Right lobe of liver (tissue), 6 donors: ENCODE measurements around the gene CCDC24. TPM values are rescaled to one million over a fixed set of nuclear protein-coding genes. Genes with fewer than 3 reads are reported as not detected.

Experiments used
- ATAC-seq, 4 donors: fragments of 200-7000 bp; cut with Tn5 transposase; one replicate each; pipeline ENCODE4 v1.9.1; 2020; ENCODE audit warnings: mild to moderate bottlenecking in 4 of 4, moderate library complexity in 4 of 4
- DNase-seq, 3 donors: peaks; one replicate each; pipeline ENCODE4 v3.0.0-alpha.2; 2020
- H3K27ac ChIP-seq, 3 donors: fragments of 200-600 bp; one replicate each; pipeline ENCODE4 v1.8.0; 2022
- H3K27me3 ChIP-seq, 2 donors: fragments of 200-600 bp; one replicate each; pipeline ENCODE4 v1.8.0; 2022
- H3K36me3 ChIP-seq, 4 donors: fragments of 200-600 bp; sonication (generic) in 1 of 4; one replicate each; pipeline versions ENCODE4 v1.5.1 to v1.8.0; 2017 to 2022; ENCODE audit warnings: control low read depth in 1 of 4
- H3K4me1 ChIP-seq, 4 donors: fragments of 200-600 bp; sonication (generic) in 1 of 4; one replicate each; pipeline versions ENCODE4 v1.5.1 to v1.8.0; 2017 to 2022; ENCODE audit warnings: control low read depth in 1 of 4
- H3K4me3 ChIP-seq, 3 donors: fragments of 200-600 bp; one replicate each; pipeline ENCODE4 v1.8.0; 2022
- H3K9me3 ChIP-seq, 4 donors: fragments of 200-600 bp; sonication (generic) in 1 of 4; one replicate each; pipeline versions ENCODE4 v1.5.1 to v1.8.0; 2017 to 2022; ENCODE audit warnings: control low read depth in 1 of 4
- CTCF ChIP-seq, 4 donors: fragments of 200-600 bp in 3 of 4; fragments of 450-650 bp in 1 of 4; IDR thresholded peaks; one replicate each; pipeline versions ENCODE4 v1.5.1 to v1.8.0; 2016 to 2022; ENCODE audit warnings: antibody characterized with exemption in 4 of 4, mild to moderate bottlenecking in 2 of 4
- POLR2A ChIP-seq: fragments of 450-650 bp; IDR thresholded peaks from one replicate; pipeline ENCODE4 v1.6.1; 2017; ENCODE audit warnings: antibody characterized with exemption, mild to moderate bottlenecking
- WGBS: methylation state at CpG from one replicate; pipeline ENCODE4 v1.1.6; 2018; ENCODE audit warnings: low coverage, low lambda C conversion rate; ENCODE audit not compliant: insufficient coverage; ENCODE audit errors: missing lambda C conversion rate; 5-methylcytosine and 5-hydroxymethylcytosine counted together
- intact Hi-C, 2 donors: fragments of 100-400 bp; cut with DNase I; formaldehyde crosslinking; loops; one replicate each; pipeline versions ENCODE4 v1.11.2 to v1.14.1; 2022
- total RNA-seq, 6 experiments: library from RNA; depleted of rRNA in 2 of 6; stranded (reverse); fragments of >200 nt in 2 of 6; fragmentation: NEBNext Ultra II Directional in 3 of 6; extraction: Animal tissue kit (Norgen Biotek cat#: 25700) in 3 of 6; gene quantifications; one replicate each; pipeline versions ENCODE4 v1.1.0 to v1.2.4, GENCODE V29; 2016 to 2023
- donor health status: DM: no; HTN: yes; CAD: no.
- donor health status: DM: no; HTN: no; CAD: no.
- donor health status: DM: no; HTN: no; CAD: no.
- donor health status: DM: no; HTN: yes; CAD: no.
- donor health status: DM: no; HTN: yes; CAD: no.

Gene CCDC24
- total RNA-seq, 6 experiments from 2014 or later: 2.2 to 8.4 (median 3.5) TPM

GRCh38 chr1:44008259-44008658 lies 16.9 kb downstream of the CCDC24 start:
- TF ChIP-seq CTCF (IDR thresholded peaks at IDR 0.05): no peak
- TF ChIP-seq POLR2A: no peak
- ATAC-seq (no peak), DNase-seq (no peak)
- no peaks in the 10 kb centered on the region for H3K4me1 ChIP-seq
- no peaks in the 10 kb centered on the region for H3K9me3 ChIP-seq
- H3K4me3 ChIP-seq: no peak overlapping the region
- H3K27me3 ChIP-seq: no peaks in the 10 kb centered on the region
- 85% methylated on average over 6 of the region's 12 CpGs for WGBS
- no peak overlapping the region for H3K27ac ChIP-seq
- no peaks in the 10 kb centered on the region for H3K36me3 ChIP-seq
- intact Hi-C loops: no loop called here

- DNase-seq (no peak), ATAC-seq (no peak)
- Histone ChIP-seq H3K27ac (no peak overlapping the region), H3K9me3 (no peaks in the 10 kb centered on the region), H3K27me3 (no peaks in the 10 kb centered on the region), H3K36me3 (no peaks in the 10 kb centered on the region), H3K4me1 (no peaks in the 10 kb centered on the region), H3K4me3 (no peak overlapping the region)
- no CpG with 5 or more reads among the region's 11 CpGs for WGBS
- no peak for TF ChIP-seq POLR2A
- TF ChIP-seq CTCF (IDR thresholded peaks at IDR 0.05): no peak
- intact Hi-C loops: no loop called here
These were observed 19.6 kb downstream of the CCDC24 start for GRCh38 chr1:44010935-44011471.

- no peaks in the 10 kb centered on the region for H3K4me1 ChIP-seq
- TF ChIP-seq POLR2A: no peak
- H3K9me3 ChIP-seq: no peaks in the 10 kb centered on the region
- ATAC-seq (no peak), DNase-seq (no peak)
- WGBS: 57% methylated on average over 1 of the region's 2 CpGs
- no peak overlapping the region for H3K27ac ChIP-seq
- intact Hi-C loops: no loop called here
- no peaks in the 10 kb centered on the region for H3K27me3 ChIP-seq
- H3K36me3 ChIP-seq: no peaks in the 10 kb centered on the region
- no peak overlapping the region for H3K4me3 ChIP-seq
These were observed 21.0 kb downstream of the CCDC24 start for GRCh38 chr1:44012404-44012803.

- Histone ChIP-seq H3K27ac (no peak overlapping the region), H3K36me3 (no peaks in the 10 kb centered on the region), H3K27me3 (no peaks in the 10 kb centered on the region), H3K4me1 (no peaks in the 10 kb centered on the region), H3K9me3 (no peaks in the 10 kb centered on the region), H3K4me3 (no peak overlapping the region)
- intact Hi-C loops: no loop called here
- 40% methylated on average over 1 of the region's 13 CpGs for WGBS
- no peak for ATAC-seq
- DNase-seq: no peak
- TF ChIP-seq POLR2A (no peak), CTCF (IDR thresholded peaks at IDR 0.05) (no peak)
These were observed 21.7 kb downstream of the CCDC24 start for GRCh38 chr1:44012941-44013609.

GRCh38 chr1:44013949-44014348 lies 22.6 kb downstream of the CCDC24 start:
- TF ChIP-seq POLR2A (no peak), CTCF (IDR thresholded peaks at IDR 0.05) (no peak)
- WGBS: 92% methylated on average over 5 of the region's 5 CpGs
- H3K4me1 ChIP-seq: no peaks in the 10 kb centered on the region
- H3K9me3 ChIP-seq: no peaks in the 10 kb centered on the region
- no peak for DNase-seq
- H3K4me3 ChIP-seq: no peak overlapping the region
- ATAC-seq: no peak
- no peaks in the 10 kb centered on the region for H3K36me3 ChIP-seq
- no peak overlapping the region for H3K27ac ChIP-seq
- intact Hi-C loops: no loop called here
- no peaks in the 10 kb centered on the region for H3K27me3 ChIP-seq
